Suprapubic skin (tissue), 4 donors: Measurements from ENCODE around the gene SYPL1.

ENCODE experiments used
- CTCF ChIP-seq, 2 donors: fragments of 200-600 bp in 1 of 2; fragments of 450-650 bp in 1 of 2; sonication (generic) in 1 of 2; IDR thresholded peaks; one replicate each; pipeline ENCODE4 v1.5.1; 2016 to 2019; ENCODE audit warnings: antibody characterized with exemption in 2 of 2, mild to moderate bottlenecking in 1 of 2, moderate library complexity in 1 of 2
- POLR2A ChIP-seq, 2 donors: fragments of 450-650 bp; IDR thresholded peaks; one replicate each; pipeline ENCODE4 v1.6.1; 2017; ENCODE audit warnings: antibody characterized with exemption in 2 of 2, mild to moderate bottlenecking in 2 of 2, moderate library complexity in 2 of 2
- POLR2AphosphoS5 ChIP-seq, 3 donors: sonication (generic); formaldehyde crosslinking; IDR thresholded peaks; one replicate each; pipeline ENCODE4 v1.6.1; 2017; ENCODE audit warnings: antibody characterized with exemption in 3 of 3

GRCh38 chr7:106045139-106045538, 67.0 kb downstream of the SYPL1 start:
- TF ChIP-seq POLR2A (IDR thresholded peaks at IDR 0.05) (no peak), CTCF (IDR thresholded peaks at IDR 0.05) (no peak), POLR2AphosphoS5 (IDR thresholded peaks at IDR 0.05) (no peak)
